Left ventricle myocardium superior (tissue), 1 donor: ENCODE measurements around the gene TOX2. TPM values are rescaled to one million over a fixed set of nuclear protein-coding genes. Genes with fewer than 3 reads are reported as not detected.

Experiments
- ATAC-seq: fragments of 200-7000 bp; cut with Tn5 transposase; one replicate; pipeline ENCODE4 v1.9.1; 2020; ENCODE audit warnings: mild to moderate bottlenecking, moderate library complexity
- DNase-seq: peaks from one replicate; pipeline ENCODE4 v3.0.0-alpha.2; 2020
- intact Hi-C: fragments of 100-400 bp; cut with micrococcal nuclease; formaldehyde crosslinking; loops from one replicate; pipeline ENCODE4 v1.11.0; 2022
- total RNA-seq: library from RNA; stranded (reverse); fragmentation: NEBNext Ultra II Directional; extraction: Animal tissue kit (Norgen Biotek cat#: 25700); gene quantifications from one replicate; pipeline ENCODE4 v1.2.1, GENCODE V29; 2021
- donor health status: DM: no; HTN: yes; CAD: no; lungs with severe emphysema.

The TOX2 gene
- total RNA-seq, 1 donor from 2014 or later, result 0.47 TPM

DNA sequence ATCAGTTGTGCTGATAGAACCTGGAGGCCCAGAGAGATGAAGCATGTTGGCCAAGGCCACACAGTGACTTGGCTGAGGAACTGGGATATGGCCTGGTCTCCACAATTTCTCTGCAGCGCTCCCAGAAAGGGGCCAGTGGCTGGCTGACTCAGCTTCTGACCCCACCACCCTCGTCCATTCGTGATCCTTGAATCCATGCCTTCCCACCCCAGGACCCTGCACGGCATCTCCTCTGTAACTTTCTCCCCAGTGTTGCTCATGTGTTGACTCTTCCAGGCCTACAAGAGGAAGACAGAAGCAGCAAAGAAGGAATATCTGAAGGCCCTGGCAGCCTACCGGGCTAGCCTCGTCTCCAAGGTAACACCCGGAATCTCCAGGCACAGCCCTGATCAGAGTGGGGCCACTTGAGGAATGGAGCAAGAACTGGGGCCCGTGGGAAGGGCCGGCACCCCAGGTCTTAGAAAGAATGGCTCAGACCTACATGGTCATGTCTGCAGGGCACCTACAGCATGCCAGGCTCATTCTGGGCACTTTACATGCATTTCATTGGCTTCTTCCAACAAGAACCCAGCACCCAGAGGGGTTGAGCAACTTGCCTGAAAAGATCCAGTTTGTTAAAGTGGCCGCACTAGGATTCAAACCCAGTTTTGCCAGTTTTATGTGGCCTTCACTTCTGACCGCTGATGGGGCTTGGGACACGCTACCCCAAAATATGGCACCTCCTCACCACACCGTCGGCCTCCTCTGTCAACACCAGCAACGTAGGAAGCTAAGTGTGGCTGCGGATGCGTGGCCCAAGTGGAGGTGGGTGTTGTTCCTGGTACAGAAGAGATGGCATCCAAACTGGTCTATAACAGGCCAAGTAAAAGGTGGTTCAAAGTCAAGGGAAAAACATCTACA, 150.1 kb downstream of the TOX2 start:
- DNase-seq, result no peak
- intact Hi-C loops, result no loop called here
- no peak for ATAC-seq

DNA sequence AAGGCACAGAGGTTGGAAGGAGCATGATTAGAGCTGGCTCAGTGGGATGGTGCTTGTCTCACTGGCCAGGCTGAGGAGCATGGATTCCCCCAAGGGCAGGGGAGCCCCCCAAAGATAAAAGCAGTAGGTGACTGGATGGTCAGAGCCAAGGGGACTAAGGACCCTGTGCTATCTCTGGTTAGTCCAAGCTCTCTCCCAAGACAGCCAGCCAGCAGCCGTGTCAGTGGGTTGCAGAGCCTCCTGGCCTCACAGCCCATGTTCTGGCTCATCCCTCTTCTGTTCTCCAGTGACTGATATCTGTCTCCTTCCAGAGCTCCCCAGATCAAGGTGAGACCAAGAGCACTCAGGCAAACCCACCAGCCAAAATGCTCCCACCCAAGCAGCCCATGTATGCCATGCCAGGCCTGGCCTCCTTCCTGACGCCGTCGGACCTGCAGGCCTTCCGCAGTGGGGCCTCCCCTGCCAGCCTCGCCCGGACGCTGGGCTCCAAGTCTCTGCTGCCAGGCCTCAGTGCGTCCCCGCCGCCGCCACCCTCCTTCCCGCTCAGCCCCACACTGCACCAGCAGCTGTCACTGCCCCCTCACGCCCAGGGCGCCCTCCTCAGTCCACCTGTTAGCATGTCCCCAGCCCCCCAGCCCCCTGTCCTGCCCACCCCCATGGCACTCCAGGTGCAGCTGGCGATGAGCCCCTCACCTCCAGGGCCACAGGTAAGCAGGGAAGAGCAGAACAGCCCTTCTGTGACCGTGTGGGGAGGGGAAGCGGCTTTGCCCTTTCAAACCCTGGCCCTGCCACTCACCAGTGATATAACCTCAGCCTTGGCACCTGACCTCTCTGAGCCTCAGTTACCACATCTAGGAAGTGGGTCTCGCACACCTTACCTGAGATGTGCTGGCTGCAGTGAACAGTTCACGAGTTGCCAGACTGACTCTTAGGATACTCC, 151.0 kb downstream of the TOX2 start:
- intact Hi-C loops, result no loop called here
- DNase-seq, result no peak
- ATAC-seq, result no peak

DNA sequence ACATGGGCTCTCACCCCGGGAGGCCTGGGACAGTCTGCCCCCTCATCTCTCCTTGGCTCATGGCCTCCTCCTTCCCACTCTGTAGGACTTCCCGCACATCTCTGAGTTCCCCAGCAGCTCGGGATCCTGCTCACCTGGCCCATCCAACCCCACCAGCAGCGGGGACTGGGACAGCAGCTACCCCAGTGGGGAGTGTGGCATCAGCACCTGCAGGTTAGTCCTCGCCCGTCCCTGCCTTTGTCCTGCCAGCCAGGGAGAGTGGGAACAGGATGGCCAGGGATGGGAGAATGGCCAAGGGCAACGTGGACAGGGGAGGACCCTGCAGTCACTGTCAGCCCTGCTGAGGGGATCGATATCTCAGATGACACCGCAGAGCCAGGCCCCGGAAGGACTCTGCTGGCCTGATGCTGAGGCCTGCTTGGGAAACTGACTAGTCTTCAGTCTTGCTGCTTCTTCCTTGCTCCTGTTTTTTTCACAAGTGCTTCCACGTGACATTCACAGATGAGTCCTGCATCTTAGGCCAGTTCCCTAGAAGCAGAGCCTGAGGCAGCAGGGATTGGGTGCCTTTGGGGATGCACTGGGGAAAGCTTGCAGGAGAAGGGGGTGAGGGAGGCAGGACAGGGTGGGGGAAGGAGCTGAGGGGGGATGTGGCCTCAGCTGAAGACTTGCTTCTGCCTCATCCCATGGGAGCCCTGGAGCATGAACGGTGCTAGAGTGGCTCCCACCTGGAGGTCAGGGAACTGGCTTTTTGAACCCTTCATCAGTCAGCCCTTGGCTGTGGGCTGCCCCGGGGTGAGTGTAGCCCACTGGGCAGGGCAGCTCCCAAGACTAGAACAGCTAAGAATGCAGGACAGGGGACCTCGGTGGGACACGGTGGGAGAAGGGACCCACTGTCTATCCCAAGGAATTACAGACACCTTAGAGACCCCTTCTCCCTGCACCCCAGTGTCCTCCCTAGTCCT, 152.3 kb downstream of the TOX2 start:
- intact Hi-C loops, result no loop called here
- DNase-seq (no peak), ATAC-seq (no peak)

DNA sequence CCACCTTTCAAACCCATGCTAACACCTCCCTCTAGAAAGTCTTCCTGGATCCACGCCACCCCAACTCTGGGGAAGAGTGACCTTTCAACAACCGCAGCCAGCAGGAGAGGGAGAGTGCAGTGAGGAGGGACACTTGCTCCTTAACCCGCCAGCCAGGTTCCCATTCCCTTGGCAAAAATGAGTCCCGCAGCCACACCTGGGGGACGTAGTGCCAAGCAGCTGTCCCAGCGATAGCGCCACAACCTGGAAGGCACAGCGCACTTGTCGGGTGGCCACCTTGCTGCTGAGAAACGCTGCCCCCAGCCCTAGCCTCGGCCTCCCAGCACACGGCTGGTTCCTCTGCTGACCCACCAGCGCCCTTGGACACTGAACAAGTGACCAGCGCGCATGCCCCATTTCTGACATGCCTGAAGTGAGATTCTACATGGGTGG, 153.0 kb downstream of the TOX2 start:
- ATAC-seq (peak; percentile 36), DNase-seq (no peak)
- intact Hi-C loops, result no loop called here

DNA sequence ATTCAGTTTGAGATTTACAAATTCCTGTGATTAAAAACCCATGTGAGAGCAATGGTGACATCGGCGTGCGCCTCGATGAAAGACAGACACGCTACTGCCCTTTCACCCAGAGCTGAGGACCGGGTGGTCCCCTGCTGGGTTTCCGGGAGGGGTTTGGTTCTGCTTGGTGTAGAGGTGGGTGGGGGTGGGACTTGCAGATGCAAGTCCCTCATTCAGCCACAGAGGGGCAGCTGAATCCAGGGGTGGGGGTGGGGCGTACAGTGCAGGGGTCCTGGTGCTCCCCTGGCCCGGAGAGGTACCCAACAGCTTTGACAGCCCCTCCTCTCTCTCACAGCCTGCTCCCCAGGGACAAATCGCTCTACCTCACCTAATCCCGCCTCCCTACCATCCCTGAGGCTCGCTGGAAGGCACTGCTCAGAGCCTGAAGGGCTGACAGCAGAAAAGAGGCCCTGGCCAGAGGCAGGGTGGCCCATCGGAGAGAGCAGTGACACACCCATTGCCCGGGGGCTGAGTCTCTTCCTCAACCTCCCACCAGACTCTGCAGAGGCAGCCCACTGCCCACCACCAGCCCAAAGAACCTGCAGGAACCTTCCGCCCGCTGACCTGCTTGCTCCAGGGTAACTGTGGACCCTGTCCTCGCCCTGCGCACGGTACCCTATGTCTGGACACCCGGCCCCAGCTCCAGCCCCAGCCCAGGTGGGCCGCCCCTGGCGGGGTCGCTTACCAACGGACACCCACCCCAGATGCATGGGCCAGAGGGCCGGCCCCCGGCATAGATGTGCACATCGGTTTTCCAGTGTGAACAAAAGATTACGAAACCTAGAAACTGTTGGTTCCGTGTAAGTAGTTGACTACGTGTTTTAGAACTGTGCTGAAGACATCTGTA, 153.9 kb downstream of the TOX2 start:
- no peak for ATAC-seq
- no peak for DNase-seq
- intact Hi-C loops, result no loop called here

DNA sequence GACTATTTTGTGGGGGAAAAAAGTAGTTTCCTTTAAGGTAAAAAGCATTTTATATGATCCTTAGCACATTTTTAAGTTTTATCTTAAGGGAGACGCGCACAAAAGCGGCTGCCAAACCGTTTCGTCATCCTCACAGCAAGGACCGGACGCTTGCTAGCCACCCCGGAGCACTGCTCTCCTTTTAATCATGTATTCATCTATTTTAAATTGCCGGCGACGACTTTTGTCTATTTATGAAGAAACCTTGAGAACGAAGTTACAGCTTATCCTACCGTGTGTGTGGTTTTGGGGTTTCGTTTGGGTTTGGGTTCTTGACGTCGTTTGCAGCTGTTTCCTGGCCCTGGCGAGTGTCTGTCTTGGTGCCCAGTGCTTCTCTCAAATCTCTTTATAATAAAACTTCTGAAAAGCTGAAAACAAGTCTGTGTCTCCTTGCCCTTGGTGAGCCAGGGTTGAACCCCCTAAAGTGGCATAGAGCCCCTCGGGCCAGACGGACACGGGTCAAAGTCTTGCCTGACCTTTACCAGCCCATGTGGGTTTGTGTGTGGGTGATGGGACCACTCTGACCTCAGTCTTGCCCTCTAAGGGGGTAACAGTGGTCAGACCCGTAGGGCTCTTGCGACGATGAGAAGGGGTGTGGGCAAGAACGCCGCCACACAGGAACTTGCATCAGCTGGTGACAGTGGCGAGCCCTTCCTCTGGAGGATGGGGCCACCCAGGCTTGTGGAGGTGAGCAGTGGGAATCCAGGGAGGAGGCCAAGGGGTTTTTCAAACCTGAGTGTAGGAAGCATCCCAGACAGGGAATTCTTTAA, 154.8 kb downstream of the TOX2 start:
- intact Hi-C loops, result no loop called here
- no peak for ATAC-seq
- DNase-seq, result no peak

DNA sequence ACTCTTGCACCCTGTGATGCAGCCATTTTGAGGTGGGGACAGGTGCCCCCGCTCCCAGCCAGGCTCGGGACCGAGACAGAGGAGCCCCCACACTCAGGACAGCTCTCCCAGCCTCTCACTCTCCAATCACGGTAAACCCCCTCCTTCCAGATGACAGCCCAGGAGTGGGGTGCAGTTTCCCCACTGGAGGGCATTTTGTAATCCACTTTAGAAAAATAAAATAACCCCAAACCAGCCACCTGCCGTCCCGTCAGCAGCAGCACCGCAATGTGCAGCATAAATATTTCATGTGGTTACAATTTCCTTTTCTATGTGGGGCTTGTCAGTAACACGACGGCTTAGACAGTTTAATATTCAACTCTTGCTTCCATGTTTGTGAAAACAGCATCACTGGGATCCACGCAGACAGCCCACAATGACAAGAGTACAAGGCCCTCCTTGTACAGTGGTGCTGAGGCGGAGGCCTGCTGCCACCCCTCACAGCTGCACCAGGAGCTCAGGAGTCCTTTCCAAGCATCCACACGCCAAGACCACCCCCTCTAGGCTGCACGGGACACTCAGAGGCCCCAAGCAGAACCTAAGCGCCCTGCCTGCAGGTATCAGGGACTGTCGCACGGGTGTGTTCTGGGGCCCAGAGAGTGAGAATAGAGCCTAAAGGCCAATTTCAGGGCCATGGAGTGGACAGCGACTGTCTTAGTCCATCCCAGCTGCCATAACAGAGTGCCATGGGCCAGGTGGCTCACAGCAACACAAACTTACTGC, 155.7 kb downstream of the TOX2 start:
- intact Hi-C loops, result no loop called here
- ATAC-seq (no peak), DNase-seq (no peak)

DNA sequence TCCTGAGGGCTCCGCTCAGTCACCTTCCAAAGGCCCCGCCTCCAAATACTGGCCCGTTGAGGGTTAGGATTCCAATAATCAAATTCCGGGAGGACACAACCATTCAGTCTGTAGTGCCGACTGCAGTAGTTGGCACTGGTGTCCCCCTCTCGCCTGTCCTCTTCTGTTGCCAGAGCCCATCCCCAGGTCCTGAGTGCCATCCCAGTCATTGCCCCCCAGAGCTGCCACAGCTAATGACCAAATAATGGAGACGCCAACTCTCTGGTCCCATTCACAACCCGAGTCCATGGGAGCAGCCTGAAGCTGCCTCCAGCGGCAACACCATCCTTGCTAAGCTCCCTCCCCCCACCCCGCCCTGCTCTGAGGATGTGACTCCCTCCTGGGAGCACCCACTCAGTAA, 156.4 kb downstream of the TOX2 start:
- intact Hi-C loops, result no loop called here
- no peak for DNase-seq
- ATAC-seq, result no peak

DNA sequence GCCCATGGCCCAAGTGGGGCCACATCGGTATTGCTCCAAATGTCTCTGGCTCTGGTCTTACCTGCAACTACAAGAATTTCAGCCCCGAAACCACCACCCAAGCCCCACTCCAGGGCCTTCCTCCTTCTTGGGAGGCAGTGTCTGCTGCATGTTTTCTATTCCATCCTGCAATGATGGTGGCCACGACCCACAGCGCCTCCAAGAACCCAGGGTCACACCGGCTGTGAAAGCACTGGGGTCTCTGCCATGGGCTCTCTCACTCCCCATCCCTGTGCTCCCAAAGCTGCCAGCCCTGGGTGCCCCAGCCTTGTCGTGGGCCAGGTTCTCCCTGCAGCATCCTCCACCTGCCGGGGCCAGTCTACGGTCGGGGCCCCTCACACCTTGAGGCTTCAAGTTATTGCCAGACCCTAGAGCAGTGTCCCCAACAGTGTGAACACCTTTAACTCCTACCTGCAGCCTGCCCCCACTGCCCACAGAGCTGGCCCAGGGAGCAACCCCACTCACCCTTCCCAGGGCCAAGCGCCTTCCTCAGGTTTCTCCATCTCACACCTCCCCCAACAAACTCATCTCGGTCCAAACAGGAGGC, 157.0 kb downstream of the TOX2 start:
- DNase-seq, result no peak
- intact Hi-C loops, result no loop called here
- no peak for ATAC-seq

DNA sequence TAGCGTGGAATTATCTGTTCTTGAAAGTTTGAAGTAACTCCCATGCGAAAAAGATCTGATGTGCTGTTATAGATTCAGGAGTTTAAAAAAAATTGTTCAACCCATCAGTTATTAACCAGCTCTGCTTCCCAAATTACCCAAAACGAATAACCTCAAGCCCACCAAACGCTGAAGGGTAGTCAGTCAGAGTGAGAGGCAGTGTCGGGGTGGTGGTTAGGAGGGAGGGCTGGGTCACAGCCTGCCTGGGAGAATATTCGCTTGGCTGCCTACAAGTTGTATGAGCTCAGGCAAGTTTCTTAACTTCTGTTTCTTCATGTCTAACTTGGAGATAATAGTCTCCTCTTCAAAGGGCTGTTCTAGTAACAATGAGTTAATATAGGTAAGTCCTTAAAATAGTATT, 157.7 kb downstream of the TOX2 start:
- ATAC-seq, result no peak
- intact Hi-C loops, result no loop called here
- DNase-seq, result no peak

DNA sequence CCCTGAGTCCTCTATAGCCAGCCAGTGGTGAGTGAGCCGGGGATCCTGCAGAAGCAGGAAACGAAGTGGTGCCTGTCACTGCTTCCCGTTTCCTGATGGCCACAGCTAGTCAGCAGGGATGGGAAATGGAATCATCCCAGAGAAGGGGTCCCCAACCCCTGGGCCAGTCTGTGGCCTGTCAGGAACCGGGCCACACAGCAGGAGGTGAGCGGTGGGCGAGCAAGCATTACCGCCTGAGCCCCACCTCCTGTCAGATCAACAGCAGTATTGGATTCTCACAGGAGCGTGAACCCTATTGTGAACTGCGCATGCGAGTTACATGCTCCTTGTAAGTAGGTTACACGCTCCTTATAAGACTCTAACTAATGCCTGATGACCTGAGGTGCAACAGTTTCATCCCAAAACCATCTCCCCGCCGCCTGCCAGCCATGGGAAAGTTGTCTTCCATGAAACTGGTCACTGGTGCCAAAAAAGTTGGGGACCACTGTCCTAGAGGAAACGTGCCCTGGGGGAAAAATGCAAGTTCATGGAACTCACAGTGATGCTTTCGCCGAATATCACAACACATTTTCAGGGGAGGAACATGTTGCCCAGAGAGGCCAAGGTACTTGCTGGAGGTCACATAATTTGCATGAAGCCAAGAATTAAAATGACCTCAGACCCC, 158.5 kb downstream of the TOX2 start:
- no peak for ATAC-seq
- intact Hi-C loops, result no loop called here

DNA sequence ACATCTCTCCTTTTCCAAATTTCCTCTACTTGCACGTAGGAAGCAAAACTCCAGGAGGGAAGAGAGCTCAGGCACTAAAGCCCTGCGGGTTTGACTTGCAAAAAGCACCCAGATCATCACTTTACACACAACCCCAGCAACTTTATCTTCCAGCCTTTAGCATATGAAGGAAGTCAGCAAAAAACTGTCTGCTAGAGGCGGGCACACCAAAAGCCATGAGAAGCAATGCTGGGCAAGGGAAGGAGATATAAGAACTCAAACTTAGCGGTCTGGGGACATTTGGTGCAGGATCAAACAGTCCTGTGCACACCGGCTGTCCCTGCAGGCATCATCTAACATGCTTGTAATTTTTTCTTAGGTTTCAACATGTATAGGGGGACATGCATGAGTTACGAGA, 159.0 kb downstream of the TOX2 start:
- DNase-seq (no peak), ATAC-seq (no peak)
- intact Hi-C loops, result no loop called here

More for the DNA sequence above, 158.5 kb downstream of the TOX2 start:
- DNase-seq, result no peak

DNA sequence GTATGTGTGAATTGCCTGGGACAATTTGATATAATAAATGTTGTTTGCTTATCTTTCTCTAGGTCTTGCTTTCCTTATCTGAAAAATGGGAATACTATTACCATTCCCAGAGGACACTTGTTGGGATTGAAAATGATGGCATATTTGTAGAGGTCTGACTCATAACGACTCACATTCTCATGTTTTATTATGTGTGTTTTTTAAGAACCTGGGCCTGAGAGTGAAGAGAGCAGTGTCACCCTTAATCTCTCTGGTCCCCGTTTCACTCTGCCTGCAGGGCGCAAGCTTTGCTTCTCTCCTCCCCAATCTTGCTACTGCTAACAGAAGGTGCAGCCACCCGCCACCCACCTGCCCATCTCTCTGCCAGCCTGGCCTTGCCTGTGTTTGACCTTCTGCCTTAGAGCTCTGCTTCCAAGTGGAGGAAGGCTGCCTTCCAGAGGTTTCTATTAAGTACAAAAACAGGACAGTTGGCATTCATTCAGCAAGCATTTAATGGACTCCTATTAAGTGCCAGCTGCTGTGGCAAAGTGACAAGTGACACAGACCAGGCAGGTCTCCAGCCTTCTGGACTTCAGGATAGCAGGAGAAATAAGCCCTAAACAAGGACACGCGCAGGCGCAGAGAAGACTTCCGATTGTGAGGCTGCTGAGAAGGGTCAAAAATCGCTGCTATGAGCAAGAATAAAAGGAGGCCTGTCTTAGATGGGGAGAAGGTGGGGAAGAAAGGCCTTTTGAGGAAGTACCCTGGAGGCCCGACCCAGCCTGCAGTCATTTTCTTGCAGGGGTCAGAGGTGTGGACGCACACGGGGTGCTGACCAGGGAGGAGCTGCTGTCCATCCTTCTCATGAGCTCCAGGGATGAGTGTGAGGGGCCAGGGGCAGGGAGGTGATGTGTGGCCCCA, 159.8 kb downstream of the TOX2 start:
- ATAC-seq (peak; percentile 94), DNase-seq (peak; percentile 85)
- intact Hi-C loops, result no loop called here

DNA sequence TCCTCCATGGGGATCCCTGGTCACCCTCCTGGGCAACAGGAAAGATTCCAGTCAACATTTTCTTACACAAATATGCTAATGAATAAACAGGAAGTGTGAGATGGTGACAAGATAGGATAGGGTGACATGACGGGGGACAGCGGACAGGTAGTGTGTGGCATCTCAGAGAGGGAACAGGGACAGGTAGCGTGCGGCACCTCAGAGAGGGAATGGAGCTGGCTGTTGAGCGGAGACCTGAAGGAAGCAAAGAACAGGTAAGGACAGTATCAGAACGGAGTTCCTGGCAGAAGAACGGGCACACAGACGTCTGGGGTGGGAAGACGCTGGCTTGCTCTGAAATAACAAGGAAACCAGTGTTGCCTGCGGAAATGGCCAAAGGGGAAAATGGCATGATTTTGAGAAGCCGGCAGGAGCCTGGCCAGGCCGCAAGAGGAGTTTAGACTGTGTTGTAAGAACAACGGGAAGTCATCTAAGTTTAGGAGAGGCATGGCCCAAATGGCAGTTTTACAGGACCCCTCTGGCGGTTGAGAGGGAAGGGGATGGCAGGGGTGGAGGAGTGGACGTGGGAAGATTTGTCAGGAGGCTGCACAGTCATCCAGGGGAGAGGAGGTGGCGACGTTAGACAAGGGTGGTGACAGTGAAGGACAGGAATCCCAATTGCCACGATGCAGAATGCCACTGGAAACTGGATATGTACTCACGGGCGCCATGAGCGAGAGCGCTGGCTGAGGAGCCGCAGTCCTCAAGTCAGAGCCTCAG, 160.7 kb downstream of the TOX2 start:
- intact Hi-C loops, result no loop called here
- no peak for DNase-seq
- ATAC-seq, result no peak
